WI38 (cell line): ENCODE data around the gene EEF1AKMT4.

Source experiments
- H3K4me3 ChIP-seq: 2 replicates; pipeline ENCODE4 v1.5.1; 2011; ENCODE audit warnings: low read depth, mild to moderate bottlenecking, control low read depth, low read length
- TF ChIP-seq, protein P1 (sequence below): IDR thresholded peaks from 2 replicates; pipeline ENCODE4 v1.5.1; 2012; ENCODE audit warnings: low read depth, mild to moderate bottlenecking, control low read depth, low read length

The EEF1AKMT4 gene

DNA sequence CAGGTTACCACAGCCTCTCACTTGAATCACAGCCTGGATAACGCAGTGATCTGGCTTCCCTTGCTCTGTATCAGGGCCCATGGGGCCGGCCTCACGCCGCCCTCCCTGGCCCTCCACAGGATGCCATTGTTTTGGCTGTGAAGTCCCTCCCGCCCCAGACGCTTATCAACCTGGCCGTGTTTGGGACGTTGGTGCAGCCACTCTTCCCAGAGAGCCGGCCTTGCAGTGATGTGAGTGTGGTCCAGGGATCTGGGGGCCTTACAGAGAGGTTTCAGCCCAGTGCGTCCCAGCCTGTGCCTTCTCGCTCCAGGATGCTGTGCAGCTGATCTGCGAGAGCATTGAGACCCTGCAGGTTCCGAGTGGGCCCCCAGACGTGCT, 13.4 kb upstream of the EEF1AKMT4 start:
- TF ChIP-seq, protein P1, sequence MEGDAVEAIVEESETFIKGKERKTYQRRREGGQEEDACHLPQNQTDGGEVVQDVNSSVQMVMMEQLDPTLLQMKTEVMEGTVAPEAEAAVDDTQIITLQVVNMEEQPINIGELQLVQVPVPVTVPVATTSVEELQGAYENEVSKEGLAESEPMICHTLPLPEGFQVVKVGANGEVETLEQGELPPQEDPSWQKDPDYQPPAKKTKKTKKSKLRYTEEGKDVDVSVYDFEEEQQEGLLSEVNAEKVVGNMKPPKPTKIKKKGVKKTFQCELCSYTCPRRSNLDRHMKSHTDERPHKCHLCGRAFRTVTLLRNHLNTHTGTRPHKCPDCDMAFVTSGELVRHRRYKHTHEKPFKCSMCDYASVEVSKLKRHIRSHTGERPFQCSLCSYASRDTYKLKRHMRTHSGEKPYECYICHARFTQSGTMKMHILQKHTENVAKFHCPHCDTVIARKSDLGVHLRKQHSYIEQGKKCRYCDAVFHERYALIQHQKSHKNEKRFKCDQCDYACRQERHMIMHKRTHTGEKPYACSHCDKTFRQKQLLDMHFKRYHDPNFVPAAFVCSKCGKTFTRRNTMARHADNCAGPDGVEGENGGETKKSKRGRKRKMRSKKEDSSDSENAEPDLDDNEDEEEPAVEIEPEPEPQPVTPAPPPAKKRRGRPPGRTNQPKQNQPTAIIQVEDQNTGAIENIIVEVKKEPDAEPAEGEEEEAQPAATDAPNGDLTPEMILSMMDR = no peak
- no peak overlapping the region for H3K4me3 ChIP-seq

DNA sequence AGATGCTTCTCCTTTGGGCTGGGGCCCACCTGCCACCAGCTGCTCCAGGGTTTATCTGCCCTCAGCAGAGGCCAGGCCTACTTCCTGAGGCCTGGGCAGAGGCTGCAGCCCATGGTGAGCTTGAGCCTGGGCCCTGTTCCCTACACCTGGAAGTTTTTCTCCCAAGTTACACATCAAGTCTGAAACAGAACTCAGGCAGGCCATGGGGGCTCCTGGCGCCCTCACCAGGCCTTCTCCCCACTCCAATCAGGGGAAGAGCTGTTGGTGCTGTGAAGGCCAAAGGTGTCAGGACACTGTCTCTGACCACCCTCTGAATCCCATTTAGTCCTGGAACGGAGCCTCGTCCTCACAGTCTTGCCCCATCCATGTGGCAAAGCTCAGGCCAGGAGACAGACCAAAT, 12.8 kb upstream of the EEF1AKMT4 start:
- TF ChIP-seq, protein P1 = no peak

GRCh38 chr3:184237211-184237610, 12.3 kb upstream of the EEF1AKMT4 start:
- TF ChIP-seq, protein P1 = no peak
- no peak overlapping the region for H3K4me3 ChIP-seq

More for the DNA sequence above, 12.8 kb upstream of the EEF1AKMT4 start:
- no peak overlapping the region for H3K4me3 ChIP-seq

DNA sequence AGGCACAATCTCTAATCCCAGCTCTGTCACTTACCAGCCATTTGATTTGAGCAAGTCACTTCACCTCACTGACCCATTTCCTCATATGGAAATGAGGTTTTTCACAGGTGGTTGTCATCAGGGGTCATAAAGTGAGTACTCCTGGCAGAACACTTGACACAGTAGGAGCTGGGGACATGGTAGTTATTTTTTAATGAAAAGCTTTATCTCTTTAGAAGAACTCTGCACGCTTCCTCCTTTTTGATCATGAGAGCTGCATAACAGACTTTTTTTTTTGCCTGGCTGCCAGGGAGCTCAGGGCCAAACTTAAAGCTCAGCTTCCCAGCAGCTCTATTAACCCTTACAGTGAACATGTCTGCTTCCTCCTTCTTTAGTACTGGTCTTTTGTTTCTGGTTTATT, 11.7 kb upstream of the EEF1AKMT4 start:
- no peak overlapping the region for H3K4me3 ChIP-seq
- TF ChIP-seq, protein P1 = no peak

- TF ChIP-seq, protein P1 = no peak
- no peak overlapping the region for H3K4me3 ChIP-seq
These were observed 11.1 kb upstream of the EEF1AKMT4 start for GRCh38 chr3:184238246-184238818.

DNA sequence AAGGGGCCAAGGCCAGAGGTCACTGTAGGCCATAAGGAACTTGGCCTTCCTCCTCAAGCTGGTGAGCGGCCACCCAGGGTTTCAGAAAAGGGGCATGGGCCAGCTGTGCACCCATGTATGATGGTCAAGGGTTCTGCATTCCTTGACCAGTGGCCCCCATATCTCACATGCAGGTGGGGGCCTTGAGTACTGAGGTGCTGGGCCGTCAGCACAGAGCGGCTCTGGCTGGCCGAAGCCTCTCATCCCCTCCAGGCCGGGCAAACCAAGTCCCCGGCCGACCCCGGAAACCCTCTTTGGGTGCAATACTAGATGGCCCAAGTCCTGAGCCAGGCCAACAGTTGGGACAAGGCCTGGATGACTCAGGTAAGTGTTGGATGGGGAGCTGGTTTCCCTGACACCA, 10.3 kb upstream of the EEF1AKMT4 start:
- TF ChIP-seq, protein P1 = no peak
- H3K4me3 ChIP-seq = no peak overlapping the region

GRCh38 chr3:184239708-184240107, 9.8 kb upstream of the EEF1AKMT4 start:
- TF ChIP-seq, protein P1 = no peak
- no peak overlapping the region for H3K4me3 ChIP-seq
